ENCODE measurements around the gene ANKHD1.
A peak's percentile ranks its signal among the peaks of the same experiment; 100 is the strongest.

ANKHD1 gene, protein sequence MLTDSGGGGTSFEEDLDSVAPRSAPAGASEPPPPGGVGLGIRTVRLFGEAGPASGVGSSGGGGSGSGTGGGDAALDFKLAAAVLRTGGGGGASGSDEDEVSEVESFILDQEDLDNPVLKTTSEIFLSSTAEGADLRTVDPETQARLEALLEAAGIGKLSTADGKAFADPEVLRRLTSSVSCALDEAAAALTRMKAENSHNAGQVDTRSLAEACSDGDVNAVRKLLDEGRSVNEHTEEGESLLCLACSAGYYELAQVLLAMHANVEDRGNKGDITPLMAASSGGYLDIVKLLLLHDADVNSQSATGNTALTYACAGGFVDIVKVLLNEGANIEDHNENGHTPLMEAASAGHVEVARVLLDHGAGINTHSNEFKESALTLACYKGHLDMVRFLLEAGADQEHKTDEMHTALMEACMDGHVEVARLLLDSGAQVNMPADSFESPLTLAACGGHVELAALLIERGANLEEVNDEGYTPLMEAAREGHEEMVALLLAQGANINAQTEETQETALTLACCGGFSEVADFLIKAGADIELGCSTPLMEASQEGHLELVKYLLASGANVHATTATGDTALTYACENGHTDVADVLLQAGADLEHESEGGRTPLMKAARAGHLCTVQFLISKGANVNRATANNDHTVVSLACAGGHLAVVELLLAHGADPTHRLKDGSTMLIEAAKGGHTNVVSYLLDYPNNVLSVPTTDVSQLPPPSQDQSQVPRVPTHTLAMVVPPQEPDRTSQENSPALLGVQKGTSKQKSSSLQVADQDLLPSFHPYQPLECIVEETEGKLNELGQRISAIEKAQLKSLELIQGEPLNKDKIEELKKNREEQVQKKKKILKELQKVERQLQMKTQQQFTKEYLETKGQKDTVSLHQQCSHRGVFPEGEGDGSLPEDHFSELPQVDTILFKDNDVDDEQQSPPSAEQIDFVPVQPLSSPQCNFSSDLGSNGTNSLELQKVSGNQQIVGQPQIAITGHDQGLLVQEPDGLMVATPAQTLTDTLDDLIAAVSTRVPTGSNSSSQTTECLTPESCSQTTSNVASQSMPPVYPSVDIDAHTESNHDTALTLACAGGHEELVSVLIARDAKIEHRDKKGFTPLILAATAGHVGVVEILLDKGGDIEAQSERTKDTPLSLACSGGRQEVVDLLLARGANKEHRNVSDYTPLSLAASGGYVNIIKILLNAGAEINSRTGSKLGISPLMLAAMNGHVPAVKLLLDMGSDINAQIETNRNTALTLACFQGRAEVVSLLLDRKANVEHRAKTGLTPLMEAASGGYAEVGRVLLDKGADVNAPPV (N-terminal part only)

DNA sequence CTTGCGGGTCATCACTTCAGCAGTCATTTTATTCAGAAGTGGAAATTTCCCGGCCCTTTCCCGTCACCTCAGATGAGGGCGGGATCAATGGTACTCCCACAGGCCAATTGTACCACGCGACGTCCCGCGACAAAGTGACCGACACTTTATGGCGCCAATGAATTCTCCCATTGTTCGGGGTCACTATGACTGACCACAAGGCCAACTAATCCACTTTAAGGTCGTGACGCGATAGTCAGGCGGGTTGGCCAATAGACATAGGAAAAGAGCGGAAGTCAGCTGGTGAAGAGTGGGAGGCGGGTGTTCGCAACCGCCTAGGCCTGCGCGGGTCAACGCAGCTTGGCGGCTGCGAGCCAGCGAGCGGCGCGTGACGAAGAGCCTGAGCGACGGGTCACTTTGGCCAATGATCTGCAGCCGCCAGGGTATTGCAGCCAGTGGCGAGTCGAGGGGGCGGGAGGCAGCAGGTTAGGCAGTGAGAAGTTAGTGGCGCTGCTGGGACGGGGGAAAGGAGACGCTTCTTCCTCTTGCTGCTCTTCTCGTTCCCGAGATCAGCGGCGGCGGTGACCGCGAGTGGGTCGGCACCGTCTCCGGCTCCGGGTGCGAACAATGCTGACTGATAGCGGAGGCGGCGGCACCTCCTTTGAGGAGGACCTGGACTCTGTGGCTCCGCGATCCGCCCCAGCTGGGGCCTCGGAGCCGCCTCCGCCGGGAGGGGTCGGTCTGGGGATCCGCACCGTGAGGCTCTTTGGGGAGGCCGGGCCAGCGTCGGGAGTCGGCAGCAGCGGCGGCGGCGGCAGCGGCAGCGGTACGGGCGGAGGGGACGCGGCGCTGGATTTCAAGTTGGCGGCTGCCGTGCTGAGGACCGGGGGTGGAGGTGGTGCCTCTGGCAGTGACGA, at the start of gene ANKHD1:
Gene ANKHD1 (plus strand): TSS at position 472 of the 896 bp plus-strand sequence. CDS start 135 bp downstream, at position 607.
- peak; percentile 99 to 100 for DNase-seq

DNA sequence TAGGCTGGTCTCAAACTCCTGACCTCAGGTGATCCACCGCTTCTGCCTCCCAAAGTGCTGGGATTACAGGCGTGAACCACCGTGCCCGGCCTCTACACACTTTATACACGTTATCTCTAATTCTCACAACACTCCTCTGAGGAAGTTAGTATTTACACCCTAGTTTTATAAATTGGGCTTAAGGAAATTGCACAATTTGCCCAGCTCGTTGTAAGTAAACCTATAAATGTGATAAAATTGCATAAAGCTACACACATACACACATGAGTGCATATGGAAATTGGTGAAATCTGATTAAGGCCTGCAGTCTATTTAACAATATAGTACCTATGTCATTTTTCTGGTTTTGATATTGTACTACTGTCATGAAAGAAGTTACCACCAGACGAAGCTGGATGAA, 46.1 kb upstream of the ANKHD1 start:
- DNase-seq, result no peak

DNA sequence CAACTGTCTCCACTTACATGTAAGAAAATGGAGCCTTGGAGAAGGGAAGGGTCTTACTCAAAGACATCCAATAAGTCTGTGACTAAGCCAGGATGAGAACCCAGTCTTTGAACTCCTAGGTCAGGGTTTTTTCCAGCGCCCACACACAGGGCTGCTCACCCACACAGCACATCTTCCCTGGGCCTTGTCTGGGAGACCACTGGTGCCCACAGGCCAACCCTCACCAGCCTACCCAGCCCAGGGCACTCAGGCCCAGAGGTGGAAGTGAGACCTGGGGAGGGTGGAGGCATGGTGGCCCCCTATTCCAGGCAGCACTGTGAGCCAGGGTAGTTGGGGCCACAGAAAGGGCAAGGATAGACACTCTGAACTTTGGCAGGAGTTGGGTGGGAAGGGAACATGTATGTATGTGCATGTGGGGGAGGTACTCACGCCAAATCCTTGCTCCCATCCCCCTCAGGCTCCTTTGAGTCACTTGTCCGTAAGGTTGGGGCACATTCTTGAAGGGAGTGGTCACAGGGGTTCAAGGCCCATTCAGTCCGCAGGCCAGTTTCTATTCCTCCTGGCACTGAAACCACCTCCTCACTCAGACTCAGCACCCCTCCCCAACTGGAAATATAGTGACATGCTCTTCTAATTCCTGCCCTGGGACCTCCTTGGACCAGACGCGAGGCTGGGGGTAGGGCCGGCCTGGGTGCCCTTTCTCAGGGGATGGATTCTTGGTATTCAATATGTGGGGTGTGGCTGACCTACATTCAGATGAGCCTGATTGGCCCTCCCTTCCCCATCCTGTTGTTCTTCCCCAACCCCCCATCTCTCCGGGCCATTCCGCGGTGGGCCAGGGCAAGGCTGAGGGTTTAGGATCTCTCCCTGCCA, 44.5 kb upstream of the ANKHD1 start:
- DNase-seq, result no peak

DNA sequence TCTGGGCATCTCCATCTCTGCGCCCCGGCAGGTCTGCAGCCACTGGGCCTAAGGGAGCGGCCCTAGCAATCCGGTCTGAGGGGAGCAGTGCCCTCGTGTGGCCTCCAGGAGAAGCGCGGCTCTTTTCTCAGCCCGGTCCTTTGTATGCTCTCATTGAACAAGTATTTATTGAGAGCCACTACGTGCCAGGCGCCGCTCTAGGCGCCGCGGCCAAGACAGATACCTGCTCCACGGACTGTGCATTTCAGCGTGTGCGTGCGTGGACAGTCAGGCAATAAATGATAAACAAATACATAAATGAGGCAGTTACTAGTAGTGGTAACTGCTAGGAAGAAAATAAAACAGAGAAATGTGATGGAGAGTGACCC, 43.9 kb upstream of the ANKHD1 start:
- DNase-seq, result peak; percentile 87 to 92

DNA sequence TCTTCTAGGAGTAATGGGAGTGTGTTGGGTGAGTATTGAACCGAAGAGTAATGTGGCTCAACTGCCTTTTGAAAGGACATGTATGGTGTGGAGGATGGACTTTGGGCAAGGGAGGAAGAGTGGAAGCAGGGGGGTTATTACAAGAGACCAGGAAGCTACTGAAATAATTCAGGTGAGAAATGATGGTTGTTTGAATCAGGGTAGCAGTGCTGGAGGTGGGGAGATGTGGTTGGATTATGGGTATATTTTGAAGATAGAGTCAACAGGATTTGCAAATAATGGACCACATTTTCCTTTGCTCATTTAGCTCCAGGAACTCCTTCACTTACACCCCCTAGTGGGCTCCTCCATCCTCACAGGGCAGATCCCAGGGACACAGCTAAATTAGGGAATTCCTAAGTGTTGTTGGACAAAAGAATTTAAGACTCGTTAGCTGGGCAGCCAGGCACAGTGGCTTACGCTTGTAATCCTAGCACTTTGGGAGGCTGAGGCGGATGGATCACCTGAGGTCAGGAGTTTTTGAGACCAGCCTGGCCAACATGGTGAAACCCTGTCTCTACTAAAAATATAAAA, 42.8 kb upstream of the ANKHD1 start:
- peak; percentile 12 to 21 for DNase-seq

DNA sequence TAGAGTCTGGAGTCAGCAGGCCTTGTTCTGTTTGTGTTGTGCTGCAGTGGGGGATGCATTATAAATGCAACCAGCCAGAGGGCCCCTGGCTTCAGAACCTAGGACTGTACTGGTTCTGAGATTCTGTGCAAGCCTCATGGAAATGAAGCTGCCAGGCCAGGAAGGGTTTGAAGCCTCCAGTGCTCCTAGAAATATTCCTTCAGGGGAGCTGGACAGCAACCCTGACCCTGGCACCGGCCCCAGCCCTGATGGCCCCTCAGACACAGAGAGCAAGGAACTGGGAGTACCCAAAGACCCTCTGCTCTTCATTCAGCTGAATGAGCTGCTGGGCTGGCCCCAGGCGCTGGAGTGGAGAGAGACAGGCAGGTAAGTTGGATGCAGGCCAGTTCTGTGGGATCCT, 41.5 kb upstream of the ANKHD1 start, which contains the start of gene SLC4A9:
Gene SLC4A9 (plus strand): TSS at position 94 of the 400 bp plus-strand sequence. CDS start 43 bp downstream, at position 137.
- no peak for DNase-seq

DNA sequence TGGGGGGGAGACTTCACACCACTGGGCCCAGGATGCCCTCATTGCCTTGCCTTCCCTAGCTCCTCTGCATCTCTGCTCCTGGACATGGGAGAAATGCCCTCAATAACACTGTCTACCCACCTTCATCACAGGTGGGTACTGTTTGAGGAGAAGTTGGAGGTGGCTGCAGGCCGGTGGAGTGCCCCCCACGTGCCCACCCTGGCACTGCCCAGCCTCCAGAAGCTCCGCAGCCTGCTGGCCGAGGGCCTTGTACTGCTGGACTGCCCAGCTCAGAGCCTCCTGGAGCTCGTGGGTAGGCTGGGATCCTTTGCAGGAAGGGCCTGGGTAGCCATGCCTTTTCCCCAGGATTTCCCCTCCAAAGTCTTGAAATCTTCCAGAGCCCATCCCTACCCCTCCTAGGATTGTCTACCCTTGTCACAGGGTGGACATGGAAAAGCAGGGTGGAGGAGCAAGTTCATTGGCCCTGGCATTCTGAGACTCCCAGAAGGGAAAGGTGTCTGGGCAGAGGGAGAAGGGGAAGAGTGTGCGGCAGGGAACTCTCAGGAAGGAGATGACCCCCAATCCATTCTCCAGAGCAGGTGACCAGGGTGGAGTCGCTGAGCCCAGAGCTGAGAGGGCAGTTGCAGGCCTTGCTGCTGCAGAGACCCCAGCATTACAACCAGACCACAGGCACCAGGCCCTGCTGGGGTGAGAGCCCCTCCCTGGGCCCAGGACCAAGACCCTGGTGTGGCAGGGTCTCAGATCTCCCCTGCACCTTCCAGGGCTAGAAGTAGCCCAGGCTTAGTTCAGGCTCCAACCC, 40.8 kb upstream of the ANKHD1 start:
- DNase-seq, result no peak

DNA sequence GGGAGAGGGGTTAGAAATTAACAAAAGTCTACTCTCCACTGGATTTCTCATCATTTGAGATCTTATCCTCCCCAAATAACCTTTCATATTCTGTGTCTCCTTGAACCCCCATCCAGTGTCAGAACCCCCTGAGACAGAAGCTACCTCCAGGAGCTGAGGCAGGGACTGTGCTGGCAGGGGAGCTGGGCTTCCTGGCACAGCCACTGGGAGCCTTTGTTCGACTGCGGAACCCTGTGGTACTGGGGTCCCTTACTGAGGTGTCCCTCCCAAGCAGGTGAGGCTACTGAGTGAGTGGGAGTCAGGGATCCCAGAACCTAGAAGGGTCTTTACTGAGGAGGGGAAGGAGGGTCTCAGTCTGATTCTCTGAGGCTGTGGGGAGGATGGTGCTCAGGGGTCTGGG, 39.7 kb upstream of the ANKHD1 start:
- DNase-seq, result no peak

DNA sequence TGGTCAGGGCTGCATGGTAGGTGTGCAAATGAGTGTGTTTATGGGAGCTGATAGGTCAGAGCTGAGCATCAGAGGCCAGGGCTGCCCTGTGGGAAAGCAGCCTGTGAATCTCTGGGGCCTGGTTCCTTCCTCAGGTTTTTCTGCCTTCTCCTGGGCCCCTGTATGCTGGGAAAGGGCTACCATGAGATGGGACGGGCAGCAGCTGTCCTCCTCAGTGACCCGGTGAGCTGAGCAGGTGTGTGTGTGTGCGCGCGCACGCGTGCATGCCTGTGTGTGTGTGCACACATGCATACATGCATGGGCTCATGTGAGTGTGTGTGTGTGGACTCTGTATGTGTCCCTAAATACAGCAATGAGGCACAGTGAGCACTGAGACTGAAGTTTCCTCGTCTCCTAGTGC, 39.3 kb upstream of the ANKHD1 start:
- DNase-seq, result no peak

DNA sequence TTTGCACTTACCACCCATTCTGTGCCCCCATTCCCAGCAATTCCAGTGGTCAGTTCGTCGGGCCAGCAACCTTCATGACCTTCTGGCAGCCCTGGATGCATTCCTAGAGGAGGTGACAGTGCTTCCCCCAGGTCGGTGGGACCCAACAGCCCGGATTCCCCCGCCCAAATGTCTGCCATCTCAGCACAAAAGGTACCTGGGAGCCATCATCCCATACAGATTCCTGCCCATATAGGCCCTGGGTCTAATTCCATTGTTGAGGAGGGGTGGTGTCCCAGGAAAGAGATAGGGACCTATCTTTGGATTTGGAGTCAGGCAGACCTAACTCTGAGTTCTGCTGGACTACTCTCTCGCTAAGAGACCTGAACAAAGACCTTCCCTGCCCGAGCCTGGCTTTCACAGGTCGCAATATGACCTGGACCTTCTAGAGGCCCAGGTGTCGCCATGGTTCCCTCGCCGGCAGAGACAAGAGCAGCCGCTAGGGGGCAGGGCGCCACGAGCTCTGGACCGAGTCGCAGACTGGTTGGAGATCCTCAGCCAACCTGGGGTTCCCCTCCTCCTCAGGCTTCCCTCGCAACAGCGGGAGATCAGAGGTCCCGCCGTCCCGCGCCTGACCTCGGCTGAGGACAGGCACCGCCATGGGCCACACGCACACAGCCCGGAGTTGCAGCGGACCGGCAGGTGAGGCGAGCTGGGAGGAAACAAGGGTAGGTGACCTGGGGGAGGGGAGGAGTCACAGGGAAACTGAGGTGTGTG, 38.6 kb upstream of the ANKHD1 start:
- DNase-seq, result peak; percentile 55 to 58

DNA sequence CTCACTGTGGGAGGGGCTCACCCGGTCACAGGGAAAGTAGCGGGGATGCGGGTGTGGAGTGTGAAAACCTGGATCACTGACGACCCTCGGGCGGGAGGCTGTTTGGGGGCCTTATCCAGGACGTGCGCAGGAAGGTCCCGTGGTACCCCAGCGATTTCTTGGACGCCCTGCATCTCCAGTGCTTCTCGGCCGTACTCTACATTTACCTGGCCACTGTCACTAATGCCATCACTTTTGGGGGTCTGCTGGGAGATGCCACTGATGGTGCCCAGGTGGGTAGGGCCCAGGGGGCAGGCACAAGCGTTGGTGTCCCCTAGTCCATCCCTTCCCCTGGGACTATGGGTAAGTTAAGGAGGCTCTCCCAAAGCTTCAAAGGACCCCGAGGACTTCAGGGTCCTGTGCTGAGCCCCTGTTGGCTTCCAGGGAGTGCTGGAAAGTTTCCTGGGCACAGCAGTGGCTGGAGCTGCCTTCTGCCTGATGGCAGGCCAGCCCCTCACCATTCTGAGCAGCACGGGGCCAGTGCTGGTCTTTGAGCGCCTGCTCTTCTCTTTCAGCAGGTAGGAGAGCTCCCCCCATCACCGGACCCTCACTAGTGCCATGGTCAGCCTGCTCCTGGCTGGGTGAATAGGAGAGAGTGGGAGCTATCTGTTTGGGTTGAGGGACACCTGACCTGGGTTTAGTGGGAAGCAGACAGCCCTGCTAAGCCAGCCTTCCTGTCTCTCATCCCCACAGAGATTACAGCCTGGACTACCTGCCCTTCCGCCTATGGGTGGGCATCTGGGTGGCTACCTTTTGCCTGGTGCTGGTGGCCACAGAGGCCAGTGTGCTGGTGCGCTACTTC, 37.8 kb upstream of the ANKHD1 start:
- DNase-seq, result no peak

DNA sequence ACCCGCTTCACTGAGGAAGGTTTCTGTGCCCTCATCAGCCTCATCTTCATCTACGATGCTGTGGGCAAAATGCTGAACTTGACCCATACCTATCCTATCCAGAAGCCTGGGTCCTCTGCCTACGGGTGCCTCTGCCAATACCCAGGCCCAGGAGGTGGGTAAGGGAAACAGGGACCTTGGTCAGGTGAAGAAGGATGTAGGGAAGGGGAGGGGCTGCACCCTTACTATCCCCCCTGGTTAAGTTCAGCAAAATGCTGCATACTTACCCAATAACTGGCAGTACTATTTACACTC, 37.2 kb upstream of the ANKHD1 start:
- no peak for DNase-seq

DNA sequence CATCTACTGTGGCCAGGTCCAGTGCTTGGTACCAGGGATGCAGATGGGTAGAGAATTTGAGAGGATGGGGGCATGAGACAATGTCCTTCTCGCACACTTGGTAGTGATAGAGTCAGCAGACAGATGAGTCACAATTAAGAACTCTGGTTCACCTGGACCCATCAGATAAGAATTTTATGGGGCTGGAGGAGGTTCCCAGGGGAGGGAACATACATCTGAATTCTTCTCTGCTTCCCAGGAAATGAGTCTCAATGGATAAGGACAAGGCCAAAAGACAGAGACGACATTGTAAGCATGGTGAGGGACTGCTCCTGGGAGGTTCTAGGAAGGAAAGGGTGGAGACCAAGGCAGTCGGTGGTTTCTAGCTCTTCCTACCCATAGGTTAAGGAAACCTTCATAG, 36.4 kb upstream of the ANKHD1 start:
- no peak for DNase-seq

DNA sequence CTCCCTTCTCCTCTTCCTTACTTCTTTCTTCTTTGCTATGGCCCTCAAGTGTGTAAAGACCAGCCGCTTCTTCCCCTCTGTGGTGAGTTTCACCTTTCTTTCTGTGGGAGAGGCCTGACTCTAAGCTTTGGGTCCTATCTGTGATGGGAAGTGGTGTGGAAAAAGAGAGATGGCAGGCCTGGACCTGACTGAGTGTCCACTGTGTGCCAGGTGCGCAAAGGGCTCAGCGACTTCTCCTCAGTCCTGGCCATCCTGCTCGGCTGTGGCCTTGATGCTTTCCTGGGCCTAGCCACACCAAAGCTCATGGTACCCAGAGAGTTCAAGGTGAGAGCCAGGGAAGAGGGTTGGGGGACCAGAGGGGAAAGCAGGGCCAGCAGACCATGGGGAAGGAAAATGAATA, 35.7 kb upstream of the ANKHD1 start:
- DNase-seq, result no peak

DNA sequence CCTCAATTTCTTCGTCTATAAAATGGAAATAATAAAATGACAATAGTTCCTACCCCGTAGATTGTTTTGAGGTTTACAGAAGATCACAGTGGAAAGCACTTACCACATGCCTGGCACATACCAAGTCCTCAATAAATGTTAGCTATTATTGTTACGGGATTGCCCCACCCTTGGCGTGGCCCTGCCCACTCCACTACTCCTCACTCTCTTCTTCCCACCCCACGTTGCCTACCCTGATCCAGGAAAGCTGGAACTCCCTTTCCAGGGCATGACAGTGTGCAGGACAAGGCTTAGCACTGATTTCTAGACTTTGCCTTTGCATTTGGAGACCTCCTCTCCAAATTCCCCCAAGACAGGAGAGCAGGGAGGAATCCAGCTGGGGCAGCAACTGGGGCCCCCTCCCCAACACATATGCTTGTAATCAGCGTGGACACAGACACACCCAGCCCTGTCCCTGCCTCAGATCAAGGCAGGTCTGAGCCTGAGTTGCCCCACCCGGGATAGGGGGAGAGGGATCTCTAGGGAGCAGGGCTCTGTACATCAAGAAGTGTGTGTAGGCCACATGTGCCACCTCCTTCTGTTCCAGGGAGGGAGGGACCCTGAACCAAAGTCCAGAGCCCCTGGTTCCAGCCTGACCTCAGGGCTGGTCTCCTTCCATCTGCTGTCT, 34.9 kb upstream of the ANKHD1 start:
- DNase-seq, result no peak

DNA sequence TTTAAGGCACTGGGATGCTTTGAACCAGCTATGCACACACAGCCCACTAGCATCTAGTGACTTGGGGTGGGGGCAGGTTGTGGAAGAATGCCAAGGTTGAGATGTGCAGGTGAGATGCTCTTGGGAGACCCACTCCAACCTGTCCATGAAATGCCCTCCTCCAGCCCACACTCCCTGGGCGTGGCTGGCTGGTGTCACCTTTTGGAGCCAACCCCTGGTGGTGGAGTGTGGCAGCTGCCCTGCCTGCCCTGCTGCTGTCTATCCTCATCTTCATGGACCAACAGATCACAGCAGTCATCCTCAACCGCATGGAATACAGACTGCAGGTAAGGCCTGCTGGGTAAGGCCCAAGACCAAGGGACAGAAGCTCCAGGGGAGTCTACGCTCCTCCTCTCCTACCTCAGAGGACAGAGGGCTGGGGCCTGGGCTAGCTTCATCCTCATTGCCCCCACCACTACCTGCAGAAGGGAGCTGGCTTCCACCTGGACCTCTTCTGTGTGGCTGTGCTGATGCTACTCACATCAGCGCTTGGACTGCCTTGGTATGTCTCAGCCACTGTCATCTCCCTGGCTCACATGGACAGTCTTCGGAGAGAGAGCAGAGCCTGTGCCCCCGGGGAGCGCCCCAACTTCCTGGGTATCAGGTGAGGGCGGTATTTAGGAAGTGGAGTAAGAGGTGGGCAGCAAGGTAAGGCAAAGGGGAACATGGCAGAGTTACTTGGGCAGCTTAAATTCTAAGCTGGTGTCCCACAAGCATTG, 34.2 kb upstream of the ANKHD1 start:
- DNase-seq, result no peak
